NCI-H460 (cell line): ENCODE measurements around the gene RNF169. TPM values are rescaled to one million over a fixed set of nuclear protein-coding genes. Genes with fewer than 3 reads are reported as not detected.
"Not testable (repeated sequence)": the region's sequence is repeated elsewhere in the genome, so short reads cannot be mapped to it uniquely, and the experiment has no call there.

Source experiments
- DNase-seq: peaks from one replicate; pipeline ENCODE4 v3.0.0-alpha.2; 2016; ENCODE audit warnings: low read depth; ENCODE audit errors: extremely low read depth
- total RNA-seq: library from RNA; depleted of rRNA; stranded (reverse); fragments of >200 nt; shearing (Covaris generic); gene quantifications from 2 replicates; pipeline ENCODE4 v1.2.3, GENCODE V29; 2014

RNF169 gene
- total RNA-seq, 1 experiment from 2014 or later = 12.3 TPM

- DNase-seq = no peak
Measured at GRCh38 chr11:74818283-74818946, 69.8 kb downstream of the RNF169 start.

- DNase-seq = no peak
Measured at GRCh38 chr11:74819400-74819799, 70.8 kb downstream of the RNF169 start.

- no peak for DNase-seq
Measured at GRCh38 chr11:74820763-74821162, 72.1 kb downstream of the RNF169 start.

- DNase-seq = no peak
Measured at GRCh38 chr11:74822170-74822569, 73.5 kb downstream of the RNF169 start.

GRCh38 chr11:74824285-74824982, 75.8 kb downstream of the RNF169 start:
- no peak for DNase-seq

GRCh38 chr11:74825596-74825995, 76.9 kb downstream of the RNF169 start:
- not testable (repeated sequence) for DNase-seq

- no peak for DNase-seq
Measured at GRCh38 chr11:74826901-74827300, 78.3 kb downstream of the RNF169 start.

- no peak for DNase-seq
Measured at GRCh38 chr11:74837191-74837590, 88.5 kb downstream of the RNF169 start.

- DNase-seq = no peak
Measured at GRCh38 chr11:74838188-74838587, 89.5 kb downstream of the RNF169 start.

GRCh38 chr11:74839446-74839845, 90.8 kb downstream of the RNF169 start:
- DNase-seq = no peak

- no peak for DNase-seq
Measured at GRCh38 chr11:74839971-74840370, 91.3 kb downstream of the RNF169 start.

GRCh38 chr11:74840486-74840885, 91.8 kb downstream of the RNF169 start:
- DNase-seq = no peak

- no peak for DNase-seq
Measured at GRCh38 chr11:74842967-74843366, 94.3 kb downstream of the RNF169 start.

GRCh38 chr11:74844072-74844471, 95.4 kb downstream of the RNF169 start:
- no peak for DNase-seq

GRCh38 chr11:74844865-74845264, 96.2 kb downstream of the RNF169 start:
- no peak for DNase-seq

- no peak for DNase-seq
Measured at GRCh38 chr11:74845978-74846517, 97.4 kb downstream of the RNF169 start.

GRCh38 chr11:74846770-74847169, 98.1 kb downstream of the RNF169 start:
- no peak for DNase-seq

GRCh38 chr11:74847395-74847794, 98.7 kb downstream of the RNF169 start:
- DNase-seq = no peak

GRCh38 chr11:74847895-74848294, 99.2 kb downstream of the RNF169 start:
- no peak for DNase-seq

GRCh38 chr11:74849525-74850391, 101.1 kb downstream of the RNF169 start:
- no peak for DNase-seq

GRCh38 chr11:74853223-74853622, 104.6 kb downstream of the RNF169 start:
- no peak for DNase-seq
